ENCODE measurements around the gene ADH1C.

Gene ADH1C

DNA sequence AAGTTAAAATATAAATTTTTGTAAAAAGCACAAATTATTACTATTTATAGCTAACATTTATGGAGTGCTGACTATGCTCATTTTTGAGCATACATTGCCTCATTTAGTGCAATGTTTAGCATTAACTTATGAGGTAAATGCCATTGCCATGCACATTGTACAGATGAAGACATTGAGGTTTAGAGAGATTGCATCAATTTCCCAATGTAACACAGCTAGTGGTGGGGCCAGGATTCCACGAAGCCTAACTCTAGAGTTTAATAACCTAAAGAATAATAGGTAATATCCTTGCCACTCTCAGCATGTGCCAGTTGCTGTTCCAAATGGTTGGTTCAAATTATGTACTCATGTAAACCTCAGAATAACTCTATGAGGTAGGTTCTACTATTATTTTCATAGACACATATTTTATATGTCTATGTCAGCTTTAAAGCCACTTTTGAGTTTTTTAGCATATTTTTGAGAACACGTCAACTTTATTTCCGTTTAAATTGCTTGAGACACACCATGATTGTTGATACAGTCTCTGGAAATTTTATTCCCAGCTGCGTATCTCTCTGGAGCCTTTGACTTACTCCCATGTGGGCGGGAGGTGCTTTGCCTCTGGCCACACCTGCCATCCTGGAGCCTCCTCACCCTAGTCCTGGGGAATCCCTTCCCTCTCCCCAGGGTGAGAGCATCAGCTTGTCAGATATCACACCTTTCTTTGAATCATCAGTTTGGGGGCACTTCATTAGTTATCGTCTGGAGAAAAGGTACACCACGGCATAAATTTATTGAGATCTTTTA, 51.0 kb downstream of the ADH1C start:
- DNase-seq (ENCODE audit: low spot score), result no peak

DNA sequence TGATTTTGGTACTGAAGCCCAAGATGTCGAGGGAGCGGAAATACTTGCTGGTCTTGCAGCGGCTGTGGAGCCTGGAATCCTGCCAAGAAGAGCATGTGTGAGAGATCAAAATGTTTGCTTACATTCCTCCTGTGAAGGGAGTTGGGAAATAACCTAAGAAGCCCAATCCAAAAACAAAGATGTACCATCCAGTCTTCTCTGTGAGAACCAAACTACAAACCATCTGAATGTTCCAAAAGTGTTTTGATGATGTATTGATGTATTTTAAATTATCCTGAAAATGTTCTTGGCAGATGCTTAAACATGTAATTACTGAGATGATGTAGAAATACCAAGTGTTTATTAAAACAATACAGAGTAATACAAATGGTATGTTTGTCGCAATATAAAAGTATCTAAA, 51.6 kb downstream of the ADH1C start:
- no peak for DNase-seq (ENCODE audit: low spot score)

DNA sequence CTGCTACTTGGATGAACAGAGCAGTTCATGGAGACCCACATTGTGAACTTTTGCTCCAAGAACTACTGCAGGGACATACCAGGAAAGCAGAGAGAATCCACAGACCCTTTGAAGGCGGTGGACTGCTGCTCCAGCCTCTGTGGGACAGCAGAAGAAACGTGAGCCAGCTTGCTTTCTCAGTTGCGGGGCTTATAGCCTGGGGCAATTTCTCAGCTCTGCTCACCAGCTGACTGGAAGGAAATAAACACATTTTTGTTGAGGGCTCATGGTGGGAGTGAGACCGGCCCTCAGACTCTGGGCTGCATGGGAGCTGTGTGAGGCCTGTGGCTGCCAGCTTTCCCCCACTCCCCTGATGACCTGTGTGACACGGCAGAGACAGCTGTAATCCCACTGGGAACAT, 59.2 kb downstream of the ADH1C start:
- no peak for DNase-seq (ENCODE audit: low spot score)

DNA sequence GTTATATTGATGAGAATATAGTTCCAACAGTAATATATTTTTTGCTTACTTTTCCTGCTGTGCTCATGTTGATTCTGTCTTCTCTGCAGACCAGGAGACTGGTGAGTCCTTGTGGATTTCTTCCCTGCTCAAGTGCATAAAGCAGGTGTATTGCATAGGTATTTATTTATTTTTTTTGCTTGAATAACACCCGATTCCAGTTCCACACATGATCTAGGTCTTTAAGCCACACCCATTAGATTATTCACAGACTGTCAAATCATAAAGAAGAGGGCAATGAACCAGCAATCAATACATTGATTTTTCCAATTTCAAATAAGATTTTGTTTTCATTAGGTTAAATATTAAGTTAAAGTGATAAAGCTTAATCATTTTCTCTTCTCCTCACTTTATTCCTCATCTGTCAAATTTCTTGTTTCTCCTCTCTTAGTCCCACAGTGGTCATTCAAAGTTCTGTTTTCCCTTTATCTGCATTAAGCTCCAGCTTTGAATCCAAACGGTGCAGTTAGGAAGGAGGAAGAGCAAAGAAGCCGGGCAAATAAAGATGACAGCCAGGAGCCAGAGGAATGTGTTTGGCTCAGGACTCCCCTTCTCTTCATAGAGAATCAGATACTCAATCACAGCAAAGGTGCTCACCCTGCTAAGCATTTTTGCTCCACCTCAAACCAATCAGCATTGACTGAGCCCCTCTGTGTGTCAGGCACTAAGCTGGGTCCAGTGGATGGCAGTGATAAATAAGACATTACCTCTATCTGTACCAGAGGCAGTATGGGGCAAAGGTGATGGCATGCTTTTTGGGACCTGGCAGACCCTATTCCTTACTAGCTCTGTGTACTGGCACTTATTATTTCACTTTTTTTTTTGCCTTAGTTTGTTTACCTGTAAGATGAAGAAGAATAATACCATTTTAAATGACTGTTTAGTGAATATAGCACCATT, 61.4 kb downstream of the ADH1C start, which contains the start of gene ADH1A:
Gene ADH1A, minus strand, starts transcription at position 138 of the 939 bp plus-strand sequence. Its CDS starts 71 bp downstream, at position 67.
- DNase-seq (ENCODE audit: low spot score), result no peak
